Effector memory CD8-positive, alpha-beta T cell (primary cell): ENCODE results near the gene PROZ.

Experiments
- ATAC-seq: fragments of 150-1000 bp; cut with Tn5 transposase; replicated peaks from 2 replicates; pipeline ENCODE4 v1.10.0; 2021; ENCODE audit warnings: mild to moderate bottlenecking, moderate library complexity
- DNase-seq, 3 experiments: peaks; one replicate each; pipeline ENCODE4 v3.0.0; 2021
- H3K27ac Mint-ChIP-seq, 2 donors: one replicate each; pipeline ENCODE4 v1.8.0; 2022; ENCODE audit warnings: mild to moderate bottlenecking in 2 of 2, mixed read lengths in 2 of 2, moderate library complexity in 2 of 2
- H3K27me3 Mint-ChIP-seq, 2 donors: one replicate each; pipeline ENCODE4 v1.8.0; 2022; ENCODE audit warnings: mixed read lengths in 2 of 2
- H3K36me3 Mint-ChIP-seq: one replicate; pipeline ENCODE4 v1.8.0; 2022; ENCODE audit warnings: mild to moderate bottlenecking, moderate library complexity, mixed read lengths; ENCODE audit not compliant: insufficient read depth
- H3K4me1 Mint-ChIP-seq, 2 donors: one replicate each; pipeline ENCODE4 v1.8.0; 2022; ENCODE audit warnings: low read depth in 2 of 2, mixed read lengths in 2 of 2
- H3K4me3 Mint-ChIP-seq, 2 donors: one replicate each; pipeline ENCODE4 v1.8.0; 2022; ENCODE audit warnings: mild to moderate bottlenecking in 2 of 2, mixed read lengths in 2 of 2, moderate library complexity in 2 of 2
- H3K9me3 Mint-ChIP-seq, 2 donors: one replicate each; pipeline ENCODE4 v1.8.0; 2022; ENCODE audit warnings: mixed read lengths in 2 of 2

Gene PROZ

DNA sequence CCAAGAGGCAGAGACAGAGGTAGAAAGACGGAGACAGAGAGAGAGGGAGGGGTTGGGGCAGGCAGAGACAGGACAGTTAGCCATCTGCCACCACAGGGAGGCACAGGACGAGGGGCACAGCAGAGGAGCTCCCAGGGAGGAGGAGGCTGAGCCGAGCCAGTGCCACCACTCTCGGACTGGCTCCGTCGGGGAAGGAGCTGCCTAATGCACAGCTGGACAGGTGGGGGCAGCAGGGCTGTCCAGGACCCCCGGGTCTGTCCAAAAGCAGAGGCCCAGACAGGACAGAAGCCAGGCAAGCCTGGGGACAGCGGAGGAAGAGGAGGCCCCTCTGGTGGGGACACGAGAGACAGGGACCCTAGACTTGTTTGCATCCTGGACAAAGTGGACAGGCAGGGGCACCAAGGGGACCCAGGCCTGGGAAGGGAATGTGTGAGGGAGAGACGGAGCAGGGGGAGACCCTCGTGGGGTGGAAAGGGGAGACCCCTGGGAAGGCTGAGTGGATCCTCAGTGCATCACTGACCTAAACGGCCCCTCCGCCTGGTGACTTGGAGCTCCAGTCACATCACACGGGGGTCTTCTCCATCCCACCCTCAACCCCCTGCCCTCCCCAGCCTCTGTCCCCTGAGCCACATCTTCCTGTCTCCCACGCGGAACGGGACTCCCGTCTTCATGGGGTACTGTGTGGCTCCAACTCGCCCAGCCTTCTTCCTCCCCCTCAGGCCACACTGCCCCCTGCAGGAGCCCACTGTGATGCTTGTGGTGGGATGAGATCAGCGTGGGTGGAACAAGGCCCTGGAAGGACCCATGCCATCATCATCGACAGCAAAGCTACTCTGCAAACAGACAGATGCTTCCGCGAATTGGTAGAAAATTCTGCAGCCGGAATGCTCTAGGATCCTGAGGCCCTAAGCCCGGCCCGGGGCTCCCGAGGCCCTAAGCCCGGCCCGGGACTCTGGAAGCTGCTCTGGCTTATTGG lies 34.9 kb upstream of the PROZ start:
- Mint-ChIP-seq H3K4me3 (no peak overlapping the region), H3K36me3 (peaks cover 5% of the 10 kb centered on the region), H3K27ac (peak overlapping the region in 1 of 2 donors; percentile 69), H3K9me3 (no peaks in the 10 kb centered on the region), H3K4me1 (peaks cover 0 to 1% of the 10 kb centered on the region in 2 donors), H3K27me3 (peaks cover 36 to 75% of the 10 kb centered on the region in 2 donors)
- DNase-seq, result no peak
- ATAC-seq, result no peak

DNA sequence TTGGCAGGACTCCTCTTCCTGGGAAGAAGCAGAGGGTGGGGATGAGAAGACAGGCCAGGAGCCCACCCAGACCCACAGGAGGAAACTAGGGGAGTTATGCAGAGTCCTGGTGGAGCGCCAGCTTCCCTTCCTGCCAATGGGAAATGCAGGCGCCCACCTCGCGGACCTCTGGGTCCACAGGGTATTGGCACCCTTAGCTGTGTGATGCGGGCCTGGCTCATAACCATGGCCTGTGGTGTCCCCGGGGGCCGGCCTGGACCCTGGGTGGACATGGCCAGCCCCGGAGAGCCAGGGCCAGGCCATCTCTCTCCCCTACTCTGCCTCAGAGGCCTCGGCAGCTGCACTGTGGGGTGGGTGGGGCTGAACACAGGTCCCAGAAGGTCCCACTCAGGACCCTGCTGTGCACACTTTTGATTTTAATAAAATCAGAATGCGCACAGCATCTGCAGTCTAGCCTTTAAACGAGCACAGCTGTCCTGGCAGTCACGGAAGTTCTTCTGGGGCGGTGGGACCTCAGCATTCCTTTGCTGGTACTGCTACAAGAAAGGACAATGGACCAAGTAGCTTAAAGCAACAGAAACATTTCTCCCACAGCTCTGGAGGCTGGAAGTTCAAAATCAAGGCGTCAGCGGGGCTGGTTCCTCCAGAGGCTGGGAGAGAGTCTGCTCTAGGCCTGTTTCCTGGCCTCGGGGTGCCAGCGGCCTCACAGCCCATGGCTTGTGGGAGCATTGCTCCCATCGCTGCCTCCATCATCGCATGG lies 34.1 kb upstream of the PROZ start:
- peaks cover 42 to 79% of the 10 kb centered on the region in 2 donors for H3K27me3 Mint-ChIP-seq
- ATAC-seq, result no peak
- no peak overlapping the region for H3K27ac Mint-ChIP-seq
- peaks cover 5% of the 10 kb centered on the region for H3K36me3 Mint-ChIP-seq
- H3K4me1 Mint-ChIP-seq, result peaks cover 0 to 1% of the 10 kb centered on the region in 2 donors
- no peaks in the 10 kb centered on the region for H3K9me3 Mint-ChIP-seq
- no peak for DNase-seq
- no peak overlapping the region for H3K4me3 Mint-ChIP-seq

DNA sequence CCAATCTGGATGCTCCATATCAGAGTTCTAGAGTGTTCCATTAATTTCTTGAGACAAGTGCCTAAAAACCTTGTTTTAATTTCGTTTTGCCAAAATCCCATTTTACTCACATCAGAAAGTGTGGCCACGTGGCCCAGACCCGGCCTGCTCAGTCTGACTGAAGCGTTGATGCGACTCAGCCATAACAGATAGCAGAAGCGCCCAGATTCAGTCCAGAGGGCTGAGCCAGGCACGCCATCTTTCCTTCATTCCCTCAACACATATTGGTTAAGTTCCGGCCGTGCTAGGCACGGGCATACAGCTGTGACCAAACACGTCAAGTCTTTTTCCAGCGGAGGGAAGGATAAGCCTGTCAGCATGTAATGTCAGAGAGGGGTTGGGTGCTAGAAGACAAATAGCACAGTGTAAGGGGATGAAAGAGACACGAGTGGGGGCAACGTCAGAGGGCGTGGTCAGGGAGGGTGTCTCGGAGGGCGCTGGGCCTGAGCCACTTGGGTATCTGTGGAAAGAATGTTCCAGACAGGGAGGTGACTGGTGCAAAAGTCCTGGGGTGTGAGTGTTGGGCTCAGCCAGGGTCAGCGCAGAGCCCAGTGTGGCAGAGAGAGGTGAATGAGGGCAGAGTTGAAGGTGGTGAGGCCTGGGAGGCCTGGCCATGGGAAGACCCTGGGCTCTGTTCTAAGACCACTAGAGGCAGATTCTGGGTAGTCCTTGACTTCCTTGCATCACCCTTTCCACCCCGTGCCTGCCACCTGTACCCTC lies 32.8 kb upstream of the PROZ start:
- Mint-ChIP-seq H3K4me1 (peaks cover 0 to 7% of the 10 kb centered on the region in 2 donors), H3K9me3 (no peaks in the 10 kb centered on the region), H3K4me3 (no peak overlapping the region), H3K36me3 (peaks cover 7% of the 10 kb centered on the region), H3K27me3 (peaks cover 43 to 75% of the 10 kb centered on the region in 2 donors), H3K27ac (no peak overlapping the region)
- no peak for DNase-seq
- no peak for ATAC-seq

DNA sequence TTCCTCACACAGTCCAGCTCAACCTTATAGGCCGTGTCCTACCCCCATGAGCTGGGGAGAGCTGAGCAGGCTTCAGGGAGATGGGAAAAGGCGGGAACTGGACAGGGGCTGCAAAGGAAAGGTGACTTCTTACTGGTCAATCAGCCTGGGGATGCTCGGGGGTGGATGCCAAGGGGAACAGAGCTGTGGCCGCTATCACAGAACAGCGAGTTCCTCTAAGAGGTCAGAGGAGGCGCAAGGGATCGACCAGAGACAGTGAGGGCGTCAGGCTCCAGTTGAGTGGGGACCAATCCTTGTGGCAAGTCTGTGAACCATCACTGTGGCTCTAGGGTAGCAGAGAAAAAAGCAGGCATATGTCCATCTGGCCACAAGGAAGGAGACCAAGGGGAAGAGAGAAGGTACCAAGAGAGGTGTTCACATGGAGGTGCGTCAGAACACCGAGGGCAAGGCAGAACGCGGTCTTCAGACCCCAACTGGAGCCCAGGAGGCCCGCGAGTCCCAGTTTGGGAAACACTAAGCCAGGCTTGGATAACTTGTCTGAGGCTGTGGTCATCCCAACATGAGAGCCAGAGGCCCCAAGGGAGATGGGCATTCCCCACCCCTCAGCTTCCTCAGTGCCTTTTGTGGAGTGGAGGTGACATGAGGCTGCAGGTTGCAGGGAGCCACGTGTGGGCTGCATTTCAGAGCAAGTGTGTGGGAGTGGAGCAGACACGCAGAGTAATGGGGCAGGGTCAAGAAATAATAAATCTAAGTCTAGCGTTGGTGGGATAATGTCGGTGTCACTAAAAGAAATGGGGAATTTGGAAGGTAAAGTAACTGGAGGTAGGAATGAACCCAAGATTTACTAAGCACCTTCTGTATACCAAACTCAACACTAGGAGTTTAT lies 31.9 kb upstream of the PROZ start:
- no peak for ATAC-seq
- H3K4me1 Mint-ChIP-seq, result peaks cover 0 to 7% of the 10 kb centered on the region in 2 donors
- peaks cover 7% of the 10 kb centered on the region for H3K36me3 Mint-ChIP-seq
- DNase-seq, result no peak
- H3K4me3 Mint-ChIP-seq, result no peak overlapping the region
- H3K9me3 Mint-ChIP-seq, result no peaks in the 10 kb centered on the region
- H3K27me3 Mint-ChIP-seq, result peaks cover 37 to 67% of the 10 kb centered on the region in 2 donors
- H3K27ac Mint-ChIP-seq, result no peak overlapping the region

DNA sequence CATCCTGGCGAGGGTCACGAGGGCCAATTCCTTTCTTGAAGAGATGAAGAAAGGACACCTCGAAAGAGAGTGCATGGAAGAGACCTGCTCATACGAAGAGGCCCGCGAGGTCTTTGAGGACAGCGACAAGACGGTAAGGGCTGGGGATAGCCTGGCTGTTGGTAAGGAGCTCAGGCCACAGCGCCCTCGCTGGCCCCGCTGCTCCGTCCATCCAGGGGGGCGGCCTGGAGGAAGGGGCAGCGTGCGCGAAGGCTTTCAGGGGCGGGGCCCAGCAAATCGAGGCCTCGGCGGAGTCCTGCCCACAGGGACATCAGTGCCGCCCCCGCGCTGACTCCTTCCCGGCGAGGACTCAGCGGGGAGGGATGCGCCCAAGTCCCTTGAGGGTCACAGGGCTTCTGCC lies 29.0 kb upstream of the PROZ start:
- no peak for ATAC-seq
- DNase-seq, result no peak
- H3K4me3 Mint-ChIP-seq, result peak overlapping the region; percentile 7 to 54
- peaks cover 0 to 6% of the 10 kb centered on the region in 2 donors for H3K4me1 Mint-ChIP-seq
- H3K9me3 Mint-ChIP-seq, result no peaks in the 10 kb centered on the region
- no peak overlapping the region for H3K27ac Mint-ChIP-seq
- H3K36me3 Mint-ChIP-seq, result peaks cover 5% of the 10 kb centered on the region
- H3K27me3 Mint-ChIP-seq, result peaks cover 27 to 42% of the 10 kb centered on the region in 2 donors

DNA sequence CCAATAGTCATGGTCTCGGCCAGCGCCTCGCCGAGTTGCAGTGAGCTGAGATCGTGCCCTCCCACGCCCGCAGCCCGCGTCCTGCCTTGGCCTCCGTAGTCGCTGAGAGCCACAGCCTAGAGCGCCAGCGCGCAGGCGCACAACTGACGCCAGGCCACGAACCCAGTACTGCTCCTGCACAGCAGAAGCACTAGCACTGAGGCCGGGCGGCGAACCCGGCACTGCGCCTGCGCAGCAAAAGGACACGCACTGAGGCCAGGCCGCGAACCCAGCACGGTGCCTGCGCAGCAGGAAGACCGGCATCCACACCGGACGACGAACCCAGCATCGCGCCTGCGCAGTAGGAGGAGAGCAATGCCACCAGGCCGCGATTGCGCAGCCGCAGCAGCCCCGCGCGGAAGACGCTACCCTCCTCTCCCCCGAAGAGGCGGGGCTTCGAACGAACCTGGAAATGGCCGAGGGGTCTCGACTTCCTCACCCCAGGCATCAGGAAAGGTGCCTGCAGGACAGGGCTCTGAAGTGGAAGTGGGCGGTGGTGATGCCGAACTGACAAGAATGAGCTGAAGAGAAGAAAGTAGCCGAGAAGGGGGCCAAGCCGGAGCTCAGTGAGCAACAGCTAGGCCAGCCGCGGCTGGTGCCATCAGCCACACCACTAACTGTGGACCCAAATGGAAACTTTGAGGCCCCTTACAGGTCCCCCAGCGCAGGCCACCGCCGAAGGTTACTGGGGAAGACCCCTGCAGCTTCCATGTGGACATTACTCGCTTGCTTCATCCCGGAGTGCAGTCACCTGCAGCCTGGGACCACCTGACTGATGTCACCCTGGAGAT lies 28.3 kb upstream of the PROZ start:
- Mint-ChIP-seq H3K4me1 (peaks cover 0 to 6% of the 10 kb centered on the region in 2 donors), H3K27me3 (peaks cover 27 to 42% of the 10 kb centered on the region in 2 donors), H3K36me3 (peaks cover 5% of the 10 kb centered on the region), H3K27ac (peak overlapping the region in 1 of 2 donors; percentile 53), H3K4me3 (peak overlapping the region in 1 of 2 donors; percentile 60), H3K9me3 (no peaks in the 10 kb centered on the region)
- DNase-seq (no peak), ATAC-seq (peak; percentile 39)

DNA sequence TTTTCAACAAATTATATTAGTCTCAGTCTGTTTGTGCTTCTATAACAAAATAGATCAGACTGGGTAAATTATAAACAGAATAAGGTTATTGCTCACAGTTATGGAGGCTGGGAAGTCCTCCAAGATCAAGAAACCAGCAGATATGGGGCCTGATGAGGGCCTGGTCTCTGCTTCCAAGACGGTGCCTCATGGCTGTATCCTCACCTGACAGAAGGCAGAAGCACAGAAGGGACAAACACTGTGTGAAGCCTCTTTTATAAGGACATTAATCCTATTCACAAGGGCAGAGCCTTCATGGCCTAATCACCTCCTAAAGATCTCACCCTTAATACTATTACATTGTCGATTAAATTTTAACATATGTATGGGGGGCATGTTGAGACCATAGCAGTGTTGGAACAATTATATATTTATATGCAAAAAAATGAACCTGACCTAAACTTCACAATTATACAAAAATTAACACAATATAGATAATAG lies 23.1 kb upstream of the PROZ start:
- H3K27me3 Mint-ChIP-seq, result peaks cover 0 to 7% of the 10 kb centered on the region in 2 donors
- H3K4me3 Mint-ChIP-seq, result no peak overlapping the region
- DNase-seq (no peak), ATAC-seq (no peak)
- H3K9me3 Mint-ChIP-seq, result no peaks in the 10 kb centered on the region
- H3K4me1 Mint-ChIP-seq, result peaks cover 0 to 3% of the 10 kb centered on the region in 2 donors
- H3K27ac Mint-ChIP-seq, result no peak overlapping the region
- H3K36me3 Mint-ChIP-seq, result no peaks in the 10 kb centered on the region

DNA sequence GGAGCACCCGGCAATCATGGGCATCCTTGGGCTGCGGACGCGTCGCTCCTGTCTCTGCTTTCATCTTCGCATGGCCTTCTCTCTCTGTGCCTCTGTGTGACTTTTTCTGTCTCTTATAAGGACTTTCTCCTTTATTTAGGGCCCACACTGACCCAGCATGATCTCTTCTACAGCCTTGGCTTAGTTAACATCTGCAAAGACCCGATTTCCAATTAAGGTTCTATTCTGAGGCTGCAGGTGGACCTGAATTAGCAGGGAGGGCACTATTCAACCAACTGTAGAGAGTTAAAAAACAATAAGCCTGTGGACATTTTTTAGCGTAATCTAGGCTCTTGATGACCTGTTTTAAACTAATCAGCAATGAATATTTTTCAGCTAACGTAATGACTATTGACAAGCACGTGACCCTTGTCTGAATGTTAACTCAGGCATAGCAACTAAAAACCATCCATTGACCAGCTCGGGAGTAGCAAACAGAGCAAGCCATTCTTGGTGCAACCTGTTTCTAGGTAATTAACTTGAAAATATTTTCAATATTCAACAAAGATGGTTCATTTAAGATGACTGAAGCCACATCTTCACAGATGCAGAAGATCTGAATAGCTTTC lies 20.7 kb upstream of the PROZ start:
- DNase-seq, result no peak
- no peak for ATAC-seq
- Mint-ChIP-seq H3K9me3 (no peaks in the 10 kb centered on the region), H3K4me1 (peaks cover 0 to 3% of the 10 kb centered on the region in 2 donors), H3K36me3 (no peaks in the 10 kb centered on the region), H3K27me3 (peaks cover 0 to 7% of the 10 kb centered on the region in 2 donors), H3K27ac (no peak overlapping the region), H3K4me3 (no peak overlapping the region)

DNA sequence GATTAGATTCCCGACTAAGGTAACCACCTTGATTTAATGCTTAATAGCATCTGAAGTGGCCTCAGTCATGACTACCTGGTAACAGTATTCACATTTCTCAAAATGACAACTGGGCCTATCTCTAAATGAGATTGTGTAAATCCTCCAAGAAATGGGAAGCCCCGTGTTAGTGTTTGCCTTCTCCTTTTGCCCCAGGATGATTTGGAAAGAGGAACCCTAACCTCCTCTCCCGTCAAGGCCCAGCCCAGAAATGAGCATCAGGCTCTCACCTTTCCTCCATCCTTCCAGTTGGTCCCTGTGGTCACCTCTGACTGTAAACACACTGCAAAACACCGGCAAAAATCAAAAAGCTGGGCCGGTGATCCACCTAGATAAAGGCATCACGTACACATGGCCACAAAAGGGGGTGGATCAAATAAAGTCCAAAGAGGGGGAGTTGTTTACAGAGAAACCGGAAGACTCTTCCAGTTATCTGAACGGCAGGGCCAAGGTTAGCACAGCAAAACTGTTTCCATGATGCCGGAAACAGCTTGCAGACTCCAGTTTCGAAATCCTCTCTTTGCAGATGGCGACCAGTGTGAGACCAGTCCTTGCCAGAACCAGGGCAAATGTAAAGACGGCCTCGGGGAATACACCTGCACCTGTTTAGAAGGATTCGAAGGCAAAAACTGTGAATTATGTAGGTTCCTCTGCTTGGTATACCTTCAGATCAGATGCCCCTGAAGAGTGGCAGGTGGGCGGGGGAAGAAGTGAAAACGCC lies 19.5 kb upstream of the PROZ start:
- ATAC-seq (no peak), DNase-seq (no peak)
- Mint-ChIP-seq H3K36me3 (no peaks in the 10 kb centered on the region), H3K27ac (no peak overlapping the region), H3K27me3 (peaks cover 0 to 7% of the 10 kb centered on the region in 2 donors), H3K4me3 (no peak overlapping the region), H3K9me3 (no peaks in the 10 kb centered on the region), H3K4me1 (peaks cover 0 to 3% of the 10 kb centered on the region in 2 donors)

DNA sequence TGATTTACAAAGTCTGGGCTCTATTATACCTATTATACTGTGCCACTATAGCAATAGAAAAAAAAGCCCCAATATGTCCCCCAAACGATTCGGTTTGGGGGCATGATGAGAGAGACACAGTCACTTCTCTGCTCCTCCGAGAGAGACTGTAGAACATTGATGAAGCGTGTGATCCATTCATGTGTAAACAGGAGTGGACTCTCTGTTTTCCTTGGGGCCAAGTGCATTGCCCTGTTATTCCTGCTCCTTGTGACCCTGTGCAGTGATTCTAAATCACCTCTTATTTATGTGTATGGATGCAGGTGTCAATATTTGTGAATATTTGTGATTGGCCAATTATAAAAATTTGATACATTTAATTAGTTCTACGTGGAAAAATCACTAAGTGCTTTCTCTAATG lies 18.9 kb upstream of the PROZ start:
- Mint-ChIP-seq H3K4me3 (no peak overlapping the region), H3K36me3 (no peaks in the 10 kb centered on the region), H3K27me3 (peaks cover 0 to 7% of the 10 kb centered on the region in 2 donors), H3K27ac (no peak overlapping the region), H3K9me3 (no peaks in the 10 kb centered on the region), H3K4me1 (peaks cover 0 to 3% of the 10 kb centered on the region in 2 donors)
- DNase-seq (no peak), ATAC-seq (no peak)
